Epithelial cell of proximal tubule (primary cell): ENCODE measurements around the gene ENOX1. TPM values are rescaled to one million over a fixed set of nuclear protein-coding genes. Genes with fewer than 3 reads are reported as not detected.
A peak's percentile ranks its signal among the peaks of the same experiment; 100 is the strongest.

Experiments
- DNase-seq: peaks from one replicate; pipeline ENCODE4 v3.0.0-alpha.2; 2011; ENCODE audit warnings: low read depth
- H3K4me3 ChIP-seq: 2 replicates; pipeline ENCODE4 v1.5.1; 2011; ENCODE audit warnings: low read depth, mild to moderate bottlenecking, low read length
- total RNA-seq: library from RNA; depleted of rRNA; stranded (reverse); fragments of >200 nt; gene quantifications from 2 replicates; pipeline ENCODE4 v1.2.3, GENCODE V29; 2015
- TF ChIP-seq, protein P1 (sequence below): conservative IDR thresholded peaks from 2 replicates; pipeline ENCODE4 v1.5.1; 2012; ENCODE audit warnings: low read depth, mild to moderate bottlenecking, low read length

Gene ENOX1
- total RNA-seq, 1 donor from 2014 or later = 0.17 TPM

DNA sequence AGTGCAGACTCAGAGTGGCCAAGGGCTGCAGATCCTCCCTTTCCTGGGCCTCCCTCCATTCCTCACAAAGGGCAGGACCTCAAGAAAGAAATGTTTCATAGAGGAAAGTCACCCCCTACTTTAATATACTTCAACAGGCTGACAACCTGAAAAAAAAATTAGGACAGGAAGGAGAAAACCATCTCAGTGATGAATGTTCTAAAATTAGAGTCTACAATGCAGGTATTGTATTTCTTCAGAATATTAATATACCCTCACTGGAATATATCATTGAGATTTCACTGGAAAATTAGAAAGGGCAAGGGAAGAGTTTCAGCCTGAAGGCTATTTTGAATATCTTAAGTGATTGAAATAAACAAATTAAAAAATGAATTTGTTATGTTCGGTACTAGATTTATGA lies 586.5 kb downstream of the ENOX1 start:
- no peak overlapping the region for H3K4me3 ChIP-seq
- TF ChIP-seq, protein P1, sequence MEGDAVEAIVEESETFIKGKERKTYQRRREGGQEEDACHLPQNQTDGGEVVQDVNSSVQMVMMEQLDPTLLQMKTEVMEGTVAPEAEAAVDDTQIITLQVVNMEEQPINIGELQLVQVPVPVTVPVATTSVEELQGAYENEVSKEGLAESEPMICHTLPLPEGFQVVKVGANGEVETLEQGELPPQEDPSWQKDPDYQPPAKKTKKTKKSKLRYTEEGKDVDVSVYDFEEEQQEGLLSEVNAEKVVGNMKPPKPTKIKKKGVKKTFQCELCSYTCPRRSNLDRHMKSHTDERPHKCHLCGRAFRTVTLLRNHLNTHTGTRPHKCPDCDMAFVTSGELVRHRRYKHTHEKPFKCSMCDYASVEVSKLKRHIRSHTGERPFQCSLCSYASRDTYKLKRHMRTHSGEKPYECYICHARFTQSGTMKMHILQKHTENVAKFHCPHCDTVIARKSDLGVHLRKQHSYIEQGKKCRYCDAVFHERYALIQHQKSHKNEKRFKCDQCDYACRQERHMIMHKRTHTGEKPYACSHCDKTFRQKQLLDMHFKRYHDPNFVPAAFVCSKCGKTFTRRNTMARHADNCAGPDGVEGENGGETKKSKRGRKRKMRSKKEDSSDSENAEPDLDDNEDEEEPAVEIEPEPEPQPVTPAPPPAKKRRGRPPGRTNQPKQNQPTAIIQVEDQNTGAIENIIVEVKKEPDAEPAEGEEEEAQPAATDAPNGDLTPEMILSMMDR = no peak
- DNase-seq = no peak

GRCh38 chr13:43196750-43197370 lies 589.9 kb downstream of the ENOX1 start:
- TF ChIP-seq, protein P1 = no peak
- H3K4me3 ChIP-seq = no peak overlapping the region

GRCh38 chr13:43196086-43196621 lies 590.6 kb downstream of the ENOX1 start:
- H3K4me3 ChIP-seq = no peak overlapping the region
- no peak for DNase-seq
- TF ChIP-seq, protein P1 = no peak

More at GRCh38 chr13:43196750-43197370, 589.9 kb downstream of the ENOX1 start:
- no peak for DNase-seq

GRCh38 chr13:43195551-43195950 lies 591.2 kb downstream of the ENOX1 start:
- DNase-seq = no peak
- TF ChIP-seq, protein P1 = peak; percentile 37
- no peak overlapping the region for H3K4me3 ChIP-seq

DNA sequence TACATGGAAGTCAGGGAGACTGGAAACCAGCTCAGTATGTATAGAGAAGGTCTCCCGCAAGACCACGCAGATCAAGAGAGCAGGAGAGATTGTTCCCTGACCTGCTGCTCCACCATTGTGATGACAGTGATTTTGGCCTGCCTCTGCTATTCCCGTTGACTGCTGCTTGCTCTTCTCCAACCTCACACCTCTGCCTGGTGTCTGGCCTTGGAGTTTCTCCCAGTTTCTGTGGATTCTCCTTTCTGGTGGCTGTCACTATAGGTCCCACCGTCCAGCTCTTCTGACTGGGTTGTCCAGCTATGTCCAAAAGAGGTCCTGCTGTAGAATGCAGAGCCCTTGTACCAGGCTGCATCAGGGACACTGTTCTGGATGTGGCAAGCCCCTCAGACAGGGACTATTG lies 591.7 kb downstream of the ENOX1 start:
- no peak overlapping the region for H3K4me3 ChIP-seq
- TF ChIP-seq, protein P1 = no peak
- DNase-seq = no peak

GRCh38 chr13:43193789-43194420 lies 592.9 kb downstream of the ENOX1 start:
- H3K4me3 ChIP-seq = no peak overlapping the region

More at GRCh38 chr13:43193789-43194420, 592.9 kb downstream of the ENOX1 start:
- TF ChIP-seq, protein P1 = no peak
- no peak for DNase-seq
